Esophagus muscularis mucosa (tissue), 3 donors: ENCODE results near the gene SEMA6D.

Source experiments
- POLR2AphosphoS5 ChIP-seq, 2 donors: sonication (generic); formaldehyde crosslinking; IDR thresholded peaks; one replicate each; pipeline ENCODE4 v1.6.1; 2017; ENCODE audit warnings: antibody characterized with exemption in 2 of 2
- TF ChIP-seq, protein P1 (sequence below), 3 experiments: fragments of 200-600 bp in 2 of 3; fragments of 450-650 bp in 1 of 3; sonication (generic) in 2 of 3; IDR thresholded peaks; one replicate each; pipeline ENCODE4 v1.5.1; 2017 to 2019; ENCODE audit warnings: antibody characterized with exemption in 3 of 3, mild to moderate bottlenecking in 2 of 3, moderate library complexity in 1 of 3

DNA sequence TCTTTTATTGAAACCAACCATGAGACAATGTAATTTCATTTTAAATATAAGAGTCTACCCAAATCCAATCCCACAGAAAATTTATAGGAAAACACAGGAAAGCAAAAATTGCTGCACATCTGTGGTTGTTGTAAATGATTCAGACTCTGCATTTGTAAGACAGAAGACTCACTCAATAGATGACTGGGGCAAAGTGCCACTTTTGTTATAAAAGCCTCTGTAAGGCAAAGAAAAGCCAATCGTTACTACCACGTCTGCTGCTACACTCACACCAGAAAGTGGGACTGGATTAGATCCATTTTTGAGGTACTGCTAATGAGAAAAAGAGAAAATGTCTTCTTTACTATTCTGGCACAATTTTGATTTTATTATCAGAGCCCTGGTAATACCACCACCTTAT lies 74.9 kb downstream of the SEMA6D start:
- TF ChIP-seq POLR2AphosphoS5 (IDR thresholded peaks at IDR 0.05) = no peak
- TF ChIP-seq, protein P1, sequence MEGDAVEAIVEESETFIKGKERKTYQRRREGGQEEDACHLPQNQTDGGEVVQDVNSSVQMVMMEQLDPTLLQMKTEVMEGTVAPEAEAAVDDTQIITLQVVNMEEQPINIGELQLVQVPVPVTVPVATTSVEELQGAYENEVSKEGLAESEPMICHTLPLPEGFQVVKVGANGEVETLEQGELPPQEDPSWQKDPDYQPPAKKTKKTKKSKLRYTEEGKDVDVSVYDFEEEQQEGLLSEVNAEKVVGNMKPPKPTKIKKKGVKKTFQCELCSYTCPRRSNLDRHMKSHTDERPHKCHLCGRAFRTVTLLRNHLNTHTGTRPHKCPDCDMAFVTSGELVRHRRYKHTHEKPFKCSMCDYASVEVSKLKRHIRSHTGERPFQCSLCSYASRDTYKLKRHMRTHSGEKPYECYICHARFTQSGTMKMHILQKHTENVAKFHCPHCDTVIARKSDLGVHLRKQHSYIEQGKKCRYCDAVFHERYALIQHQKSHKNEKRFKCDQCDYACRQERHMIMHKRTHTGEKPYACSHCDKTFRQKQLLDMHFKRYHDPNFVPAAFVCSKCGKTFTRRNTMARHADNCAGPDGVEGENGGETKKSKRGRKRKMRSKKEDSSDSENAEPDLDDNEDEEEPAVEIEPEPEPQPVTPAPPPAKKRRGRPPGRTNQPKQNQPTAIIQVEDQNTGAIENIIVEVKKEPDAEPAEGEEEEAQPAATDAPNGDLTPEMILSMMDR (IDR thresholded peaks at IDR 0.05) = no peak
